PC-3 (cell line): ENCODE measurements around the gene KIF13A. TPM values are rescaled to one million over a fixed set of nuclear protein-coding genes. Genes with fewer than 3 reads are reported as not detected.

Experiments used
- ATAC-seq: fragments of 200-7000 bp; cut with Tn5 transposase; 2 replicates; pipeline ENCODE4 v1.9.1; 2020; ENCODE audit warnings: mild to moderate bottlenecking, moderate library complexity
- BruUV-seq: library from RNA; stranded (reverse); fragments of 400-500 nt; replicated peaks from 2 replicates; lab custom pipeline; 2021; lab: Mats Ljungman, UMichigan
- CTCF ChIA-PET: fragments of 300-600 bp; sonication (Branson Sonifier 250); formaldehyde crosslinking; loops from one replicate; lab custom pipeline; 2022; ENCODE audit warnings: antibody characterized with exemption; lab: Charles Lee
- POLR2A ChIA-PET: fragments of 300-600 bp; sonication (Branson Sonifier 250); formaldehyde crosslinking; loops from one replicate; lab custom pipeline; 2022; ENCODE audit warnings: antibody characterized with exemption; ENCODE audit not compliant: unreplicated experiment; lab: Charles Lee
- DNase-seq: peaks from one replicate; pipeline ENCODE4 v3.0.0-alpha.2; 2015
- H2AFZ ChIP-seq: fragments of 300-600 bp; sonication (generic); 2 replicates; pipeline ENCODE4 v1.6.0; 2016; ENCODE audit warnings: antibody characterized with exemption, low read length
- H3F3A ChIP-seq: fragments of 300-600 bp; sonication (generic); one replicate; pipeline ENCODE4 v1.6.0; 2017; ENCODE audit warnings: antibody characterized with exemption, low read length, control low read depth, mild to moderate bottlenecking; ENCODE audit not compliant: unreplicated experiment
- H3K27ac ChIP-seq: fragments of 300-600 bp; sonication (generic); 2 replicates; pipeline ENCODE4 v1.5.1; 2016; ENCODE audit warnings: mild to moderate bottlenecking, low read length
- H3K27me3 ChIP-seq: fragments of 300-600 bp; sonication (generic); 2 replicates; pipeline ENCODE4 v1.6.1; 2016; ENCODE audit warnings: low read length, mixed read lengths
- H3K36me3 ChIP-seq: fragments of 300-600 bp; sonication (generic); 2 replicates; pipeline ENCODE4 v1.6.1; 2016; ENCODE audit warnings: low read depth, mixed run types, low read length, mixed read lengths
- H3K4me1 ChIP-seq: fragments of 300-600 bp; sonication (generic); 2 replicates; pipeline ENCODE4 v1.5.1; 2016; ENCODE audit warnings: low read length; ENCODE audit not compliant: insufficient read depth
- H3K4me2 ChIP-seq: fragments of 300-600 bp; sonication (generic); 2 replicates; pipeline ENCODE4 v1.6.0; 2016; ENCODE audit warnings: low read length
- H3K4me3 ChIP-seq: fragments of 300-600 bp; sonication (generic); 2 replicates; pipeline ENCODE4 v1.5.1; 2016; ENCODE audit warnings: mild to moderate bottlenecking, low read length, mixed read lengths
- H3K79me2 ChIP-seq: fragments of 300-600 bp; sonication (generic); 2 replicates; pipeline ENCODE4 v1.6.1; 2017; ENCODE audit warnings: low read length, mixed read lengths
- H3K9ac ChIP-seq: fragments of 300-600 bp; sonication (generic); 2 replicates; pipeline ENCODE4 v1.6.0; 2016; ENCODE audit warnings: mild to moderate bottlenecking, low read length
- H3K9me2 ChIP-seq: fragments of 300-600 bp; sonication (generic); replicated peaks from 2 replicates; pipeline ENCODE4 v1.6.1; 2016; ENCODE audit warnings: mixed run types, low read length, mixed read lengths
- H3K9me3 ChIP-seq: fragments of 300-600 bp; sonication (generic); 2 replicates; pipeline ENCODE4 v1.6.1; 2016; ENCODE audit warnings: low read length, mixed read lengths
- H4K20me1 ChIP-seq: fragments of 300-600 bp; sonication (generic); 2 replicates; pipeline ENCODE4 v1.6.1; 2016; ENCODE audit warnings: low read length, mixed read lengths
- CTCF ChIP-seq: fragments of 300-600 bp; sonication (generic); conservative IDR thresholded peaks from 2 replicates; pipeline ENCODE4 v1.5.1; 2017; ENCODE audit warnings: antibody characterized with exemption, low read depth, mild to moderate bottlenecking, low read length
- EZH2 ChIP-seq: fragments of 300-600 bp; sonication (generic); IDR thresholded peaks from one replicate; pipeline ENCODE4 v1.6.1; 2017; ENCODE audit warnings: antibody characterized with exemption, mild to moderate bottlenecking, low read length; ENCODE audit not compliant: unreplicated experiment
- EZH2phosphoT487 ChIP-seq: fragments of 300-600 bp; sonication (generic); IDR thresholded peaks from 2 replicates; pipeline ENCODE4 v1.6.1; 2018; ENCODE audit warnings: mild to moderate bottlenecking, antibody characterized with exemption, low read length, borderline replicate concordance
- intact Hi-C: fragments of 100-400 bp; cut with micrococcal nuclease; formaldehyde crosslinking; loops from 2 replicates; pipeline ENCODE4 v1.9.0; 2023
- total RNA-seq: library from RNA; depleted of rRNA; stranded (reverse); fragments of >200 nt; gene quantifications from 2 replicates; pipeline ENCODE4 v1.2.3, GENCODE V29; 2014

Gene KIF13A
- total RNA-seq, 1 experiment from 2014 or later = 21.3 TPM

GRCh38 chr6:17899491-17899890 is 87.9 kb downstream of the KIF13A start:
- no peak overlapping the region for H3K27ac ChIP-seq
- no TSS peak for BruUV-seq
- no peak overlapping the region for H3K4me2 ChIP-seq
- H3K4me3 ChIP-seq = no peak overlapping the region
- TF ChIP-seq CTCF = no peak
- no peak for TF ChIP-seq EZH2phosphoT487
- TF ChIP-seq EZH2 = no peak
- 0 out of 2 replicates have a peak, but pooled peaks cover 9% of the 10 kb centered on the region for H3K79me2 ChIP-seq
- ATAC-seq (no peak), DNase-seq (no peak)
- ChIA-PET CTCF (no interaction called here), POLR2A (no interaction called here)
- H3K4me1 ChIP-seq = 0 out of 2 replicates have a peak, but pooled peaks cover 1% of the 10 kb centered on the region
- H3K9me3 ChIP-seq = peaks cover 15% of the 10 kb centered on the region
- H3K9me2 ChIP-seq = no peaks in the 10 kb centered on the region
- intact Hi-C loops = no loop called here
- H3K27me3 ChIP-seq = no peaks in the 10 kb centered on the region
- H2AFZ ChIP-seq = no peak overlapping the region
- peaks cover 28% of the 10 kb centered on the region for H3K36me3 ChIP-seq
- H3K9ac ChIP-seq = no peak overlapping the region
- no peaks in the 10 kb centered on the region for H3F3A ChIP-seq
- H4K20me1 ChIP-seq = no peaks in the 10 kb centered on the region

- Histone ChIP-seq H3K9me3 (peaks cover 18% of the 10 kb centered on the region), H3K4me1 (no peaks in the 10 kb centered on the region), H3K36me3 (peaks cover 32% of the 10 kb centered on the region), H2AFZ (no peak overlapping the region), H3K4me3 (no peak overlapping the region), H3F3A (no peaks in the 10 kb centered on the region), H3K4me2 (no peak overlapping the region), H3K27me3 (no peaks in the 10 kb centered on the region), H4K20me1 (no peaks in the 10 kb centered on the region), H3K27ac (no peak overlapping the region), H3K9ac (no peak overlapping the region), H3K79me2 (no peaks in the 10 kb centered on the region), H3K9me2 (no peaks in the 10 kb centered on the region)
- BruUV-seq = no TSS peak
- ChIA-PET CTCF (no interaction called here), POLR2A (no interaction called here)
- ATAC-seq = no peak
- intact Hi-C loops = no loop called here
- DNase-seq = no peak
- TF ChIP-seq EZH2phosphoT487 (no peak), CTCF (no peak), EZH2 (no peak)
Measured at GRCh38 chr6:17897681-17898080, 89.8 kb downstream of the KIF13A start.

GRCh38 chr6:17894905-17895304 is 92.5 kb downstream of the KIF13A start:
- CTCF ChIA-PET = no interaction called here
- BruUV-seq = no TSS peak
- ATAC-seq (no peak), DNase-seq (no peak)
- intact Hi-C loops = no loop called here
- H3K27me3 ChIP-seq = no peaks in the 10 kb centered on the region
- H3K27ac ChIP-seq = no peak overlapping the region
- POLR2A ChIA-PET = no interaction called here
- H3K79me2 ChIP-seq = no peaks in the 10 kb centered on the region
- no peak overlapping the region for H3K9ac ChIP-seq
- peaks cover 18% of the 10 kb centered on the region for H3K9me3 ChIP-seq
- H4K20me1 ChIP-seq = no peaks in the 10 kb centered on the region
- H3F3A ChIP-seq = no peaks in the 10 kb centered on the region
- no peak overlapping the region for H3K4me3 ChIP-seq
- no peak overlapping the region for H3K4me2 ChIP-seq
- no peak for TF ChIP-seq CTCF
- no peak for TF ChIP-seq EZH2
- TF ChIP-seq EZH2phosphoT487 = no peak
- H2AFZ ChIP-seq = no peak overlapping the region
- H3K36me3 ChIP-seq = peaks cover 32% of the 10 kb centered on the region
- H3K9me2 ChIP-seq = no peaks in the 10 kb centered on the region
- H3K4me1 ChIP-seq = no peaks in the 10 kb centered on the region
